Activated CD8-positive, alpha-beta memory T cell treated with anti-CD3 and anti-CD28 coated beads, Interleukin-2, amount 10 ng/mL, durations not matched to agents 7 days and 5 days (primary cell): Measurements from ENCODE around the gene PDE9A. TPM values are rescaled to one million over a fixed set of nuclear protein-coding genes. Genes with fewer than 3 reads are reported as not detected.

Experiments used
- ATAC-seq: fragments of 150-1000 bp; cut with Tn5 transposase; one replicate; pipeline ENCODE4 v1.10.0; 2021; ENCODE audit warnings: moderate library complexity
- CTCF ChIA-PET: fragments of 350-600 bp; sonication (Branson Sonifier 250); formaldehyde crosslinking; loops from one replicate; lab custom pipeline; 2021; ENCODE audit warnings: antibody characterized with exemption; lab: Charles Lee
- DNase-seq: peaks from one replicate; pipeline ENCODE4 v3.0.0-alpha.2; 2020
- H3K27ac Mint-ChIP-seq: one replicate; pipeline ENCODE4 v1.8.0; 2021; ENCODE audit warnings: mild to moderate bottlenecking, mixed read lengths
- H3K27me3 Mint-ChIP-seq: one replicate; pipeline ENCODE4 v1.8.0; 2021; ENCODE audit warnings: mixed read lengths
- H3K36me3 Mint-ChIP-seq: one replicate; pipeline ENCODE4 v1.8.0; 2021; ENCODE audit warnings: mild to moderate bottlenecking, mixed read lengths
- H3K4me1 Mint-ChIP-seq: one replicate; pipeline ENCODE4 v1.8.0; 2021; ENCODE audit warnings: mixed read lengths
- H3K4me3 Mint-ChIP-seq: one replicate; pipeline ENCODE4 v1.8.0; 2021; ENCODE audit warnings: mild to moderate bottlenecking, moderate library complexity, mixed read lengths
- H3K9me3 Mint-ChIP-seq: one replicate; pipeline ENCODE4 v1.8.0; 2022; ENCODE audit warnings: low read depth, mixed read lengths
- total RNA-seq, 2 experiments: library from RNA; stranded (reverse); gene quantifications; one replicate each; pipeline ENCODE4 v1.2.3, GENCODE V29; 2021

PDE9A gene
- total RNA-seq, 2 experiments from 2014 or later = 2.0 to 6.8 TPM

DNA sequence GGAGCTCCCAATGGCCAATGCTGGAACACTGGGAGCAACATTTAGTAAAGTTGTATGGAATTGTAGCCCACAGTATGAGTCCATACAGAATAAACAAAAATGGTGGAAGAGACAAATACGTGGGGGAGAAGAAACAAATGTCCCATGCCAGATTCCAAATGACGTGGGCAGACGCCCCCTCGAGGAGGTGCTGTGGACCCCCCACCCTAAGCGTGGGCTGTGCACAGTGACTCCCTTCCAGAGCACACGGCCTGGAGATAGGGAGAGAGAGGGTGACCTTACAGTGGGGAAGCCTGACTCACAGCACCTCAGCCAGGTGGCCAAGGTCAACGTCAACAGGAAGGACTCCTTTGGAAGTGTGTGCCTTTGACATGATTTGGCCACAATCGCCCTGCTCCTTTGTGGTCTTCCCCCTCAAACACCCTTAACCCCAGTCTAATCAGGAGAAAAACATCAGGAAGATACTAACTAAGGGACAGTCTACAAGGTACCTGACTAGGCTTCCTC is 13.7 kb upstream of the PDE9A start:
- ATAC-seq (no peak), DNase-seq (no peak)
- CTCF ChIA-PET = no interaction called here
- H3K36me3 Mint-ChIP-seq = no peaks in the 10 kb centered on the region
- H3K9me3 Mint-ChIP-seq = no peaks in the 10 kb centered on the region
- peaks cover 19% of the 10 kb centered on the region for H3K27me3 Mint-ChIP-seq
- H3K4me3 Mint-ChIP-seq = no peak overlapping the region
- H3K4me1 Mint-ChIP-seq = no peaks in the 10 kb centered on the region
- H3K27ac Mint-ChIP-seq = no peak overlapping the region

DNA sequence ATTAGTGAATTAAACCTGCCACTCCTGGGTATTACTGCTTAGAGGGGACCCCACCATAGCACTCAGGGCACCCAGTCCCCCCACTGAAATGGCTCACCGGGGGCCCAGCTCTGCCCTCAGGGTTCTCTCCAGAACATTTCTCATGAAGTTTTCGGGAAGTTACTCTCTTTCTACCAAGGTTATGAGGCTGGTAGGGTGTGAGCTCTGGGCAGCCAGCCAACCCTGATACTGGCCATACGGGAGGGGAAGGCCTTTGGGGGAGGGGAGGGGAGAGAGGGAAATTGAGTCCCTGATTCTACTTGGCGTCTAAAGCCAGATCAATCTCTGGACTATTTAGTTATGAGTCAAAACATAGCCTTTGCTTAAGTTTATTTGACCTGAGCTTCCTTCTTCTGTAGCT is 12.9 kb upstream of the PDE9A start:
- DNase-seq (no peak), ATAC-seq (no peak)
- no peak overlapping the region for H3K27ac Mint-ChIP-seq
- no peaks in the 10 kb centered on the region for H3K36me3 Mint-ChIP-seq
- peaks cover 19% of the 10 kb centered on the region for H3K27me3 Mint-ChIP-seq
- H3K9me3 Mint-ChIP-seq = no peaks in the 10 kb centered on the region
- CTCF ChIA-PET = no interaction called here
- no peaks in the 10 kb centered on the region for H3K4me1 Mint-ChIP-seq
- no peak overlapping the region for H3K4me3 Mint-ChIP-seq

DNA sequence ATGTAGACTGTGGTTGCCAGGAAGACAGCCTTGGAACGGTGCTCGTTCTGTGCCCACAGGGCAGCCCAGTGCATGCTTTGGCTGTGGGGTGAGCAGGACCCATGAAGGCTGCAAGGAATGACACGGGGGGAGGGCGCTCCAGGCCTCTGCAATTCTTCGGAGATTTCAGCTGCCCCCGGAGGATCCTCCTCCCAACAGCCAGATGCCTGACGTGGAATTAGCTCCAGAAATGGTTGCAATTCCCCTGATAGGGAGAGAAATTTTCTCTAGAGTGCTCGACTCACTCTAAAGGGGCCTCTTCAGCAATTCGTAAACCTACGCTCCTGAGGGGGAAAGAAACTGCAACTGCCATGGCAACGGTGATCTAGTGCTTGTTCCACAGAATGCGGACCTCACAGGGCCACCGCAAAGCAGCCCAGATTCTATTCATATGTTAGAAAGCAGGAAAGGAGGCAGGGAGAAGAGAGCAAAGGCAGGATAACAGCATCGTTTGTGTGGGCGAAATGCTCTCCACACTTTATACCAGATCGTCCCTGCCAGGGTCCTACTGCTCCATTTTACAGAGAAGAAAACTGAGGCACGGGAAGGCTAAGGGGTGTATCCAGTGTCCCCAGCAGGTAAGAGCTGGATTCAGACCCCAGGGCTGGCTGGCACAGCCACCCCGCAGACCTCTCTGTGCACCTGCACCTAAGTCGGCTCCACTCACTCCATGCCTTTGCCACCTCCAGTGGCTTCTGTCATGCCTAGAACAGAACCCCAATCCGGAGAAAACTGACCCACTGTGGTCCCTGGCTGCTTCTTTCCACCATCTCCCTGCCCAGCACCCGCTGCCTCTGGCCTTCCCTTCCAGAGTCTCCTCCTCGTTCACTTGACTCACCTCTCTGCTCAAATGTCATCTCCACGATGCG is 11.9 kb upstream of the PDE9A start:
- Mint-ChIP-seq H3K27me3 (peaks cover 19% of the 10 kb centered on the region), H3K27ac (no peak overlapping the region), H3K4me3 (no peak overlapping the region), H3K9me3 (no peaks in the 10 kb centered on the region), H3K4me1 (no peaks in the 10 kb centered on the region), H3K36me3 (no peaks in the 10 kb centered on the region)
- CTCF ChIA-PET = interaction anchor here (1.0 to 1.5 kb wide), 2 partner anchors 41 to 48 kb away, joined by 3 read pairs; no protein-coding TSS in a partner anchor
- DNase-seq (no peak), ATAC-seq (no peak)

DNA sequence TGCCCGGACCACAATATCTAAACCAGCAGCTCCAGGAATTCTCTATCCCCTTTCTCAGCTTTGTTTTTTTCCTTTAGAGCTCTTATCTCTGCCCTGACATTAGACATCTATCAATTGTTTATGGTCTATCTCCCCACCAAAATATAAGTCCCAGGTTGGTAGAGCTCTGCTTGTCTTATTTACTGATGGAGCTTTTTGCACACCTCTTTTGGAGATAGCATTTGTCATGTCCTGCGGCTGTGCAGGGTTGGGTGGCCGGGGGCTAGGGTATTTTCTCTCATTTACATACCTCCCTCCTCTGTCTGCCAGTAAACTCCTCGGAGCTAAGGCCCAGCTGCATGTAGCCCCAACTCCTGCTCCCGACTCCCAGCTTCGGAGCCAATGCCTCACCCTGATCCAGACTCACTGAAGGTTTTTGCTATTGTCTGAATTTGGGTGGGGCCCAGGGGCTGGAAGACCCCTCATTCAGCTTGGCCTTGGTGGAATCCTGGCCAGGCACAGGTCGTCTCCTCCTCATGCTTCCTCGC is 11.1 kb upstream of the PDE9A start:
- no peaks in the 10 kb centered on the region for H3K9me3 Mint-ChIP-seq
- ATAC-seq (no peak), DNase-seq (no peak)
- no peak overlapping the region for H3K27ac Mint-ChIP-seq
- H3K4me1 Mint-ChIP-seq = no peaks in the 10 kb centered on the region
- no peak overlapping the region for H3K4me3 Mint-ChIP-seq
- CTCF ChIA-PET = interaction anchor here (1.0 to 1.5 kb wide), 2 partner anchors 42 to 49 kb away, joined by 3 read pairs; no protein-coding TSS in a partner anchor
- H3K36me3 Mint-ChIP-seq = no peaks in the 10 kb centered on the region
- peaks cover 21% of the 10 kb centered on the region for H3K27me3 Mint-ChIP-seq

DNA sequence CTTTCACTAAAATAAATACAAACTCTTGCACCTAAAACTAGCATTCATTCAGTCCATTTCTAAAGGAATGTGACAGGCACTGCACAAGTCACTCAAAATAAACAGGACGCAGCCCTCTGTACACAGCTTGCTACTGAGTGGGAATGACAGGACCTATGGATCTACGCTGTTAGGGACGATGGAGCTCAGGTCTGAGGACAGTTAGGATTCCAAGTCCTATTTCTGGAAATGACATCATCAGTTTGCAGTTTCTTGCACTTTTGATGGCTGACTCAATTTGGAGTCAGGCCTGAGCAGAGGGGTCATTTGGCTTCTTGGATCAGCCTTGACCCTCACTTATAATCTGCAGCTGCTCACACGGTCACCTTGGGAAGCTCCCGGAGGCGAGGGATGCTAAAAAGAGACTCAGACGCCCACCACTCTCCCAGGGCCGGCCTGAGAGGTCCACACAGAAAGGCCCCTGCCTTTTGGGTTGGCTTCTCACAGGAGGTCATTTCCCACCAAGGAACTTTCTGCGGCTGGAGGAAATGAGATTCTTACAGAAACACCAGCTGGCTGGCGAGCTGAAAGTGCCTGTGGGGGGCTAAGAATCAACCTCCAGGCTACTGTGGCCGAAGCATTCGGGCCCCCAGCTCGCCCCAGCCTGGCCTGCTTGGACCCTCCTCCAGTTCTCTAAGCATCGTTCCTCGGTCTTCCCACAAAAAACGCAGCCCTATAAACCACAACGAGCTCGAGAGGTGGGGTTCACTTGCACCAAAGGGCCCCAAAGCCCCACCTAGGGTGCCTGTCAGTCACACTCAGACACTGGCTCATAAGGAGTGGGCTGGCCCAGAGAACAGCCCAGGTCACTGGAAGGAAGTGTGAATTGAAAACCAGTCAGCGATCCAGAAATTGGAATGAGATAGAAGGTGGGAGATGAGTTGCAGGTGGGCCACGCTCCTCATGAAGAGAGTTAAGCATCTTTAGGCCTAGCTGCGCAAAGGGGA is 8.9 kb upstream of the PDE9A start:
- H3K27me3 Mint-ChIP-seq = peaks cover 26% of the 10 kb centered on the region
- no peaks in the 10 kb centered on the region for H3K36me3 Mint-ChIP-seq
- H3K4me3 Mint-ChIP-seq = no peak overlapping the region
- H3K4me1 Mint-ChIP-seq = no peaks in the 10 kb centered on the region
- no peaks in the 10 kb centered on the region for H3K9me3 Mint-ChIP-seq
- no peak overlapping the region for H3K27ac Mint-ChIP-seq
- ATAC-seq (no peak), DNase-seq (no peak)
- CTCF ChIA-PET = no interaction called here

DNA sequence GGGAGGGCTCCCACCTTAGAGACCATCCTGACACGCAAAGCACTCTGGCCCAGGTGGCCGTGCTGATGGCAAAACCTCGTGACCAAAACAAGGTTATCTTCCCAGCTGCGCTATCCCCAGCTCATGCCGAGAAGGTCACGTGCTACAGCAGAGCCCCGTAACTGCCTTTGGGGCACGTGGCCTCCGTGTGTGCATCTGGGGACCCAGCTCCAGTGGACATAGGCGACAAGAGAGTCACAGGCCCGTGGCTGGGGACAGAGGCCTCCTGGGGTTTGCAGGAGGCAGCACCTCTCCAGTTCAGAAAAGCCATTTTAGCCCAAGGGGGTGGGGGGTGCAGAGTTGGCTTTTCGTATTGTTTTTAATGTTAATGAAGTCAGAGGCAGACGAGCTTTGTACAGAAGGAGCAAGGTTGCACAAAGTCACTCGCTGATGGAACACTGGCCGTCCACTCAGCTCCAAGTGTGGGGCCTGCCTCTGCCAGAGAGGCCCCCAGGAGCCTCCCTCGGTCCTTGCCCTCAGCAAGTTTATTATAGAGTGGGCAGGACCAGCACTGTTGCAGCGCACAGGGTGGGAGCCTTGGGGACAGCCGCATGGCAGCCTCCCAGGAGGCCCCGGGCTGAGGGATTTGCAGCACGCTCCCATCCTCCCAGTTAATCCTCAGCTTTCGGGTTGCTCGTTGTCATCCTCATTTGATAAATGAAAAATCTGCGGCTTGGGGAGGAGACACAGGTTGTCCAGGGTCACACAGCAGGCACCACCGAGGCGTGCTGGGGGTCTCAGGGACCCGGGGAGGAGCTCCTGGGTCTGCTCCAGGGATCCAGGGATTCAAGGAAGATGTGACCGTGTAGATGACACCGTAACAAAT is 8.0 kb upstream of the PDE9A start:
- CTCF ChIA-PET = no interaction called here
- H3K36me3 Mint-ChIP-seq = no peaks in the 10 kb centered on the region
- H3K9me3 Mint-ChIP-seq = no peaks in the 10 kb centered on the region
- ATAC-seq (no peak), DNase-seq (no peak)
- peaks cover 26% of the 10 kb centered on the region for H3K27me3 Mint-ChIP-seq
- H3K27ac Mint-ChIP-seq = no peak overlapping the region
- H3K4me3 Mint-ChIP-seq = no peak overlapping the region
- no peaks in the 10 kb centered on the region for H3K4me1 Mint-ChIP-seq

DNA sequence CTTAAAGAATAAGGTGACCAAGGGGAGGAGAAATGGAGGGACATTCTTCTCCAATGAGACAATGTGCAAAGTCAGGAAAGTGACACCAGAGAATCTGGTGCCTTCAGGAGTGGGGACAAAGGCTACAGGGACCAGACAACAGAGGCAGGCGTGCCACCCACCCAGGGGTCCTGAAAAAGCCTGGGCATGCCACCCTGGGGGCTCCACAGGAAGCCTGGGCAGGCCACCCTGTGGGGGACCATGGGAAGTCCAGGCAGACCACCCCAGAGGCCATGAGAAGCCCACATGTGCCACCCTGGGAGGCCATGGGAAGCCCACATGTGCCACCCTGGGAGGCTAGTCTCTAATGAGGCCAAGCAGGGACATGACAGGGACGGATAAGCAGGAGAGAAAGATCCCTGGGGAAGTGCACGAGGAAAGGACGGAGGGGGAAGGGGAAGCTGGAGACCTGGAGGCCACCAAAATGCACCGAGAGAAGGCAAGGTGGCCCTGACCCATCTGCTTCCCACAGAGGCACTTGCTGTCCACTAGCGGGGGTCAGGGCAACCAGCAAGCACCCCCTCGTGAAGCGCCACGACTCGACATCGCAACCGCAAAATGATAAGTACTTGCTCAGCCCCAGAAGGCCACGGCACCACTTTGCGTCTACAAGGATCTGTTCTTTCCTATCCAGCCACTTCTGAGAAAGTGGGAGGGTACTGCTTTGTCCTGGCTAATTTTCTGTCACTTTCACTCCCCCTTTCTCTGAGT is 7.2 kb upstream of the PDE9A start:
- peaks cover 29% of the 10 kb centered on the region for H3K27me3 Mint-ChIP-seq
- no peaks in the 10 kb centered on the region for H3K4me1 Mint-ChIP-seq
- H3K36me3 Mint-ChIP-seq = no peaks in the 10 kb centered on the region
- DNase-seq (no peak), ATAC-seq (no peak)
- no peak overlapping the region for H3K4me3 Mint-ChIP-seq
- no peaks in the 10 kb centered on the region for H3K9me3 Mint-ChIP-seq
- H3K27ac Mint-ChIP-seq = no peak overlapping the region
- CTCF ChIA-PET = no interaction called here

DNA sequence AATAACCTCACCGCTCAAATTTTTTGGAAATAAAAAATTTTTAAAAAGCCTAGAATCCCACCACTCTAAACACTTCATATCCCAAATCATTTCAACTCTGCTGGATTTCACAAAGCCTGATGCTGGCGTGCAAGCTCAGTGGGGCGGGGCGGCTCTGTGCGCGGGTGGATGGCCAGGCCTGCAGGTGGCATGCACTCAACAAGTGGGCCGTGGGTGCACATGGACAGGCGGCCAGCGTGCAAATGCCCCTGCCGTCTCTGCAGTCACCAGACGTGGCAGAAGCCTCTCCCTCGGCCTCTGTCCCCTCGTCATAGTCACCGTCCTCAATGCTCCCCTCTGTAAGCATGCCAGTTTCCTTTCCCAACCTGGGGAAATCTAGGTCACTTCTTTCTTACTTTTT is 6.6 kb upstream of the PDE9A start:
- Mint-ChIP-seq H3K36me3 (no peaks in the 10 kb centered on the region), H3K4me3 (no peak overlapping the region), H3K27me3 (peaks cover 32% of the 10 kb centered on the region), H3K27ac (no peak overlapping the region), H3K4me1 (no peaks in the 10 kb centered on the region), H3K9me3 (no peaks in the 10 kb centered on the region)
- no peak for ATAC-seq
- CTCF ChIA-PET = no interaction called here
- DNase-seq = no peak

DNA sequence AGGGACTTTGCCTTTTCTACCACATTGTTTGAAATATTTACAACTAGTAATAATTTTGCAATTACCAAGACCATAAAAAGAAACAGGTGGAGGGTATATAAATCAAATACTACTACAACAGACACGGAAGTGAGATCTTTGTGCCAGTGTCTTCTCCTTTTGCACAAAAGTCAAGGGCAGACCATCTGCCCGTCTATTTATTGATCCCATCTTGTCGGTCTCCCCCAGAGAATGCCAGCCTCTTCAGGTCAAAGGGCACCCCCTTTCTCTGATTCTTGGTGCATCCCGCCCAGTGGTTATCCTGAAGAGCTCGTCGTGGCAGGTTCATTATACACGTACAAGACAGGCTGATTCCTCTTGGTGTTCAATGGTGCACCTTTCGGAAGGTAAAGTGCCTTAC is 4.8 kb upstream of the PDE9A start:
- H3K4me1 Mint-ChIP-seq = no peaks in the 10 kb centered on the region
- no peak overlapping the region for H3K27ac Mint-ChIP-seq
- no peaks in the 10 kb centered on the region for H3K36me3 Mint-ChIP-seq
- CTCF ChIA-PET = no interaction called here
- no peak overlapping the region for H3K4me3 Mint-ChIP-seq
- H3K27me3 Mint-ChIP-seq = peaks cover 34% of the 10 kb centered on the region
- DNase-seq (no peak), ATAC-seq (no peak)
- H3K9me3 Mint-ChIP-seq = no peaks in the 10 kb centered on the region

DNA sequence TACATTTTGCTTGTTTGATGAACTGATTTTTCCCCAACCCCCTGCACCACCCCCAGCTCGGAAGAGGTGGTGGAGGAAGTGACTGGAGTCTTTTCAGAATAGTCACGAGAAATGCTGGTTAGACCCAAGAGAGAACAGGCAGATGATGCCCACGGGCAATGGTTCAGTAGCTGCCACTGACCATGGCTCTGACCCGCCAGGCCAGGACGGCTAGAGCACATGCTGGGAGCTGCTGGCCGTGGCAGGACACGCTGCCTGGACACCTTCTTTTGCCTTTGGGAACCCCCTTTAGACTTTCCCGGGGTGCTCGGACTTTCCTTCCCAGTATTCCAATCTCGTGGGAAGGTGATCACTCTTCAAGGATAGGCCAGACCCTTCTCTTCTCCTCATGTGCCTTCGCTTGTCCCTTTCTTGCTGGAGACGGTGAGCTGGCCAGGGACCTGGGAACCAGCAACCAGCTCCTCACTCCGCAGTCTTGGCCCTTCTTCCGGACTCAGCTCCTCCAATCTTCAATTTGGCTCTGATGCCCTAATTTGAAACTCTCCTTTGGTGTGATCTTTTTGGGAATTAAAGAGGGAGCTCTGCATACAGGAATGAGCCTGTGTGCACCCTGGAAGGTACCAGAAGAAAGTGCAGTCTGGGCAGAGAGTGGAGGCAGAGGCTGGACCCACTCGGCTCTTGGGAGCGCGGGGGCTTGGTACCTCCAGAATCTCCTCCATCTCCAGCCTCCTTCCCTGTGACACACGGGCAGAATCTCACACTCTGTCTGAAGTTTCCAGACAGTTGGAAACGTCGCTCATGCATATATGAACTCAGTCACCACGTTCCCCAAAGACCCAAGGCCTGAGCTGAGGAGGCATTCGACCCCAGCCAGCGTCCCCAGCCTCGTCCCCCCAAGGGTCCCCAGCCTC is 4.0 kb upstream of the PDE9A start:
- Mint-ChIP-seq H3K4me3 (no peak overlapping the region), H3K27me3 (peaks cover 31% of the 10 kb centered on the region), H3K36me3 (no peaks in the 10 kb centered on the region), H3K4me1 (peaks cover 1% of the 10 kb centered on the region), H3K9me3 (no peaks in the 10 kb centered on the region), H3K27ac (no peak overlapping the region)
- no peak for ATAC-seq
- DNase-seq = no peak
- CTCF ChIA-PET = no interaction called here

DNA sequence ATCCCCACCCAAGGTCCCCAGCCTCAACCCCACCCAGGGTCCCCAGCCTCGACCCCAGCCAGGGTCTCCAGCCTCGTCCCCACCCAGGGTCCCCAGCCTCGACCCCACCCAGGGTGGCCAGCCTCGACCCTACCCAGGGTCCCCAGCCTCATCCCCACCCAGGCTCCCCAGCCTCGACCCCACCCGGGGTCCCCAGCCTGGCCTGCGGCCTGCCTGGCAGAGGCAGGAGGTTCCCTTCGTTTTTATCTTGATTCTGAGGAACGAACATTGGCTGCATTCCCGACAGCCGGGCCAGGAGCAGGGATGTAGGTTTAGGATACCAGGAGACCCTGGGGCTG is 3.4 kb upstream of the PDE9A start:
- H3K4me1 Mint-ChIP-seq = peaks cover 8% of the 10 kb centered on the region
- H3K27me3 Mint-ChIP-seq = peaks cover 37% of the 10 kb centered on the region
- no peaks in the 10 kb centered on the region for H3K9me3 Mint-ChIP-seq
- no peak overlapping the region for H3K27ac Mint-ChIP-seq
- H3K4me3 Mint-ChIP-seq = no peak overlapping the region
- DNase-seq (no peak), ATAC-seq (no peak)
- CTCF ChIA-PET = no interaction called here
- H3K36me3 Mint-ChIP-seq = no peaks in the 10 kb centered on the region
